Measurements from ENCODE around the gene CELSR3.

DNA sequence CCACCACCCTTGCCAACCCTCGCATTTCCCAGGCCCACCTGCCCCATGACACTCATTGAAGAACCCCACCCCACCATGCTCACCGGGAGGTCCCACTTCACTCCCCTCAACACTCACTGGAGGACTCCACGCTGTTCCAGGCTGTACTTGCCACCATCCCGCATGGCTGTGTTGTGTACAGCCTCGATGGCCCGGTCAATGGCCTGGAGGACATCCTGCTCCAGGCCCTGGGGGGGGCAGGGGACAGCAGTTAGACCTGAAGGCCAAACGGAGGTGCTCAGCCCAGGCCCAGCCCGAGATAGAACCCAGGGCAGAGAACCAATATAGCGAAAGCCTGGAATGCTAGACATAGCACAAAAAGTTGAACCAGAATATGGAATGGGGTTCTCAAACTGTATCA, 20.1 kb upstream of the CELSR3 start:
- TF ChIP-seq, protein P1, sequence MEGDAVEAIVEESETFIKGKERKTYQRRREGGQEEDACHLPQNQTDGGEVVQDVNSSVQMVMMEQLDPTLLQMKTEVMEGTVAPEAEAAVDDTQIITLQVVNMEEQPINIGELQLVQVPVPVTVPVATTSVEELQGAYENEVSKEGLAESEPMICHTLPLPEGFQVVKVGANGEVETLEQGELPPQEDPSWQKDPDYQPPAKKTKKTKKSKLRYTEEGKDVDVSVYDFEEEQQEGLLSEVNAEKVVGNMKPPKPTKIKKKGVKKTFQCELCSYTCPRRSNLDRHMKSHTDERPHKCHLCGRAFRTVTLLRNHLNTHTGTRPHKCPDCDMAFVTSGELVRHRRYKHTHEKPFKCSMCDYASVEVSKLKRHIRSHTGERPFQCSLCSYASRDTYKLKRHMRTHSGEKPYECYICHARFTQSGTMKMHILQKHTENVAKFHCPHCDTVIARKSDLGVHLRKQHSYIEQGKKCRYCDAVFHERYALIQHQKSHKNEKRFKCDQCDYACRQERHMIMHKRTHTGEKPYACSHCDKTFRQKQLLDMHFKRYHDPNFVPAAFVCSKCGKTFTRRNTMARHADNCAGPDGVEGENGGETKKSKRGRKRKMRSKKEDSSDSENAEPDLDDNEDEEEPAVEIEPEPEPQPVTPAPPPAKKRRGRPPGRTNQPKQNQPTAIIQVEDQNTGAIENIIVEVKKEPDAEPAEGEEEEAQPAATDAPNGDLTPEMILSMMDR (IDR thresholded peaks at IDR 0.05) = no peak
- TF ChIP-seq POLR2A (IDR thresholded peaks at IDR 0.05; ENCODE audit: low read depth) = no peak
